ENCODE data around the gene CD320.

CD320 gene

DNA sequence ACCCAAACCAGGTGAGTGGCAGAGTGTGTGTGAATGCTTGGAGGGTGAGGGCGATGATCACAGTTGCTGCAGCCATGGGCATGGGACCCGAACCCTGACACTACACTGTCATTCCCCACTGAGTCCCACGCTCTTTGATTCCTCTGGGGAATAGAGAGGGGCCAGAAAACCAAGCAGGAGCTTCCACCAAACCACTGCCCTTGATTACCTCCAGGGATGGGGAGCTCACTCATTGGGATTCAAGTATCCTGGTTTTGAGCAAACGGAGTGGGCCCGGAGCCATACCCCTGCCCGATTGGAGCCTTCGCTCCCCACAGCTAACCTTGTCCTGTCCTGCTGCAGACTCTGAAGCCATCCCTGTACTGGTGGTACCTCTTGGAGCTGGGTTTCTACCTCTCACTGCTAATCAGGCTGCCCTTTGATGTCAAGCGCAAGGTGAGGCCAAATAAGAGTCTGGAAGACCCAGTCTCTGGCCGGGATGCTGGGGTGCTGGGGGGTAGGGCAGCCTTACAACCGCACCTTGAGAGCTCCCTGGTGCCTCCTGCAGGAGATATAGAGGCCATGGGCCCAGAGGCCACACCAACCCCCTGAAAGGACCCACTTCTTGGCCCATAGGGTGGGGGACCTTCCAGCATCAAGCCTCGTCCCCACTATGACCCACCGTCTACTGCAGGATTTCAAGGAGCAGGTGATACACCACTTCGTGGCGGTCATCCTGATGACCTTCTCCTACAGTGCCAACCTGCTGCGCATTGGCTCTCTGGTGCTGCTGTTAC is 51.7 kb downstream of the CD320 start:
- no peaks in the 10 kb centered on the region for H3K27me3 ChIP-seq (ENCODE audit: control insufficient read depth, insufficient read depth, low read length)
- H3K27ac ChIP-seq (ENCODE audit: low read length) = no peak overlapping the region
- H3K9me3 ChIP-seq (ENCODE audit: control insufficient read depth, low read depth, low read length) = no peaks in the 10 kb centered on the region
- no peak overlapping the region for H3K9ac ChIP-seq (ENCODE audit: low read length)
- H3K4me1 ChIP-seq (ENCODE audit: control insufficient read depth, low read depth, low read length) = no peaks in the 10 kb centered on the region
- H3K36me3 ChIP-seq (ENCODE audit: control insufficient read depth, low read depth, low read length) = peaks cover 14% of the 10 kb centered on the region
- H3K4me3 ChIP-seq (ENCODE audit: low read length) = no peak overlapping the region

GRCh38 chr19:8255426-8256125 is 52.6 kb downstream of the CD320 start:
- no peak overlapping the region for H3K27ac ChIP-seq (ENCODE audit: low read length)
- H3K4me1 ChIP-seq (ENCODE audit: control insufficient read depth, low read depth, low read length) = no peaks in the 10 kb centered on the region
- H3K9me3 ChIP-seq (ENCODE audit: control insufficient read depth, low read depth, low read length) = no peaks in the 10 kb centered on the region
- H3K4me3 ChIP-seq (ENCODE audit: low read length) = no peak overlapping the region
- H3K36me3 ChIP-seq (ENCODE audit: control insufficient read depth, low read depth, low read length) = peaks cover 17% of the 10 kb centered on the region
- H3K9ac ChIP-seq (ENCODE audit: low read length) = no peak overlapping the region
- H3K27me3 ChIP-seq (ENCODE audit: control insufficient read depth, insufficient read depth, low read length) = no peaks in the 10 kb centered on the region

GRCh38 chr19:8254286-8255001 is 53.7 kb downstream of the CD320 start:
- Histone ChIP-seq H3K36me3 (ENCODE audit: control insufficient read depth, low read depth, low read length) (peaks cover 17% of the 10 kb centered on the region), H3K4me1 (ENCODE audit: control insufficient read depth, low read depth, low read length) (no peaks in the 10 kb centered on the region), H3K27ac (ENCODE audit: low read length) (no peak overlapping the region), H3K4me3 (ENCODE audit: low read length) (no peak overlapping the region), H3K9me3 (ENCODE audit: control insufficient read depth, low read depth, low read length) (no peaks in the 10 kb centered on the region), H3K9ac (ENCODE audit: low read length) (no peak overlapping the region), H3K27me3 (ENCODE audit: control insufficient read depth, insufficient read depth, low read length) (no peaks in the 10 kb centered on the region)

DNA sequence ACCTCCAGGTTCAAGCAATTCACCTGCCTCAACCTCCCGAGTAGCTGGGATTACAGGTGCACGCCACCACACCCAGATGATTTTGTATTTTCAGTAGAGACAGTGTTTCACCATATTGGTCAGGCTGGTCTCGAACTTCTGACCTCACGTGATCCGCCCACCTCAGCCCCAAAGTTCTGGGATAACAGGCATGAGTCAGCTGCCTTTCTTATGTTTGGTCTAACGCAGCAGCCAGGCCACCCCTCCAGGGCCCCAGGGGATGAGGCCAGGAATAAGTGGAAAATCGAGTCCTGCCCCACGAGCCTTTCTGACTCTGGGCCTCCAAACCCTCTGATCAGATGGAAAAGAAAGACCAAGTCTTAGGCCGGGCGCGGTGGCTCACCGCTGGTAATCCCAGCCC is 54.5 kb downstream of the CD320 start:
- H3K4me1 ChIP-seq (ENCODE audit: control insufficient read depth, low read depth, low read length) = no peaks in the 10 kb centered on the region
- no peak overlapping the region for H3K9ac ChIP-seq (ENCODE audit: low read length)
- no peaks in the 10 kb centered on the region for H3K9me3 ChIP-seq (ENCODE audit: control insufficient read depth, low read depth, low read length)
- no peak overlapping the region for H3K27ac ChIP-seq (ENCODE audit: low read length)
- no peaks in the 10 kb centered on the region for H3K27me3 ChIP-seq (ENCODE audit: control insufficient read depth, insufficient read depth, low read length)
- H3K36me3 ChIP-seq (ENCODE audit: control insufficient read depth, low read depth, low read length) = peaks cover 17% of the 10 kb centered on the region
- H3K4me3 ChIP-seq (ENCODE audit: low read length) = no peak overlapping the region

GRCh38 chr19:8252922-8253589 is 55.1 kb downstream of the CD320 start:
- Histone ChIP-seq H3K36me3 (ENCODE audit: control insufficient read depth, low read depth, low read length) (peaks cover 16% of the 10 kb centered on the region), H3K9me3 (ENCODE audit: control insufficient read depth, low read depth, low read length) (no peaks in the 10 kb centered on the region)

More at GRCh38 chr19:8252922-8253589, 55.1 kb downstream of the CD320 start:
- H3K4me3 ChIP-seq (ENCODE audit: low read length) = no peak overlapping the region
- no peak overlapping the region for H3K27ac ChIP-seq (ENCODE audit: low read length)
- H3K9ac ChIP-seq (ENCODE audit: low read length) = no peak overlapping the region
- H3K4me1 ChIP-seq (ENCODE audit: control insufficient read depth, low read depth, low read length) = no peaks in the 10 kb centered on the region
- no peaks in the 10 kb centered on the region for H3K27me3 ChIP-seq (ENCODE audit: control insufficient read depth, insufficient read depth, low read length)

Data from iPS-18a (cell line).